ENCODE results near the gene ISG20L2.

ISG20L2 gene, protein sequence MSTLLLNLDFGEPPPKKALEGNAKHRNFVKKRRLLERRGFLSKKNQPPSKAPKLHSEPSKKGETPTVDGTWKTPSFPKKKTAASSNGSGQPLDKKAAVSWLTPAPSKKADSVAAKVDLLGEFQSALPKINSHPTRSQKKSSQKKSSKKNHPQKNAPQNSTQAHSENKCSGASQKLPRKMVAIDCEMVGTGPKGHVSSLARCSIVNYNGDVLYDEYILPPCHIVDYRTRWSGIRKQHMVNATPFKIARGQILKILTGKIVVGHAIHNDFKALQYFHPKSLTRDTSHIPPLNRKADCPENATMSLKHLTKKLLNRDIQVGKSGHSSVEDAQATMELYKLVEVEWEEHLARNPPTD

DNA sequence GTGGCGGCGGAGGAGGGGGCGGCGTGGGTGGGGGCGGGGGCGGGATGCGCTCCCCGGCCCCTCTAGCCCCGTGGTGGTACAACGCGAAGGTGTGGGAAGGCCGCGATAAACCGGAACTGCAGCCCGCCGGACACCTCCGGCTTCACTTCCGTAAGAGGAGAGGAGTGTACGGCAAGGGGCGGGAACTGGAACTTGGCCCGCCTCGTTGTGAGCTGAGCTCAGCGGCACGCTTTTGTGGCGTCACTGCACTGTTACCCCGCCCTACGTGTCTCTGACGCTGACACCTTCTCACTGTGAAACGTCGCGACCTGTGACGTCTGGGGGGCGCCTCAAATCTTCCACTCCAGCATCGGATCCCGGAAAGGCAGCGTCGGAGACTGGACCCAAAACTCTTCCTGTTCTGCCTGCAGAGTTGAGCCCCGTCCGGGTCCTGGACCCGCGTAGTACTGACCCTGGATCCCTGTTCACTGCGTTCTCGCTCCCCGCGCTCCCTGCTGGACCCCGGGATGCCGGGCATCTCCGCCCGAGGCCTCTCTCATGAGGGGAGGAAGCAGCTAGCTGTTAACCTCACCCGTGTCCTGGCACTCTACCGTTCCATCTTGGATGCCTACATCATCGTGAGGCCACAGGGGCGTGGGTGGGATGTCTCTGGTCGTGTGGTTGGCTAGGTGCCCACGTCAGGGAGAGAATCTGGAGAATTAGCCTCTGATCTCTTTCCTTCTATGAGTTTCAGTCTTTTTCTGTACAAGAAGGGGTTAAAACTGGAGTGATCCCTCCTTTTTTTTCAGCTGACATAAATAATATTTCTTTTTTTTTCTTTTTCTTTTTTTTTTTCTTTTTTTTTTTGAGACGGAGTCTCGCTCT, at the start of gene ISG20L2:
Gene ISG20L2 (minus strand): TSS at position 168 of the 864 bp plus-strand sequence. CDS start 1,114 bp downstream, outside the sequence.
- no peaks in the 10 kb centered on the region for H3K27me3 ChIP-seq (ENCODE audit: insufficient read depth, insufficient read length)
- H3K4me3 ChIP-seq (ENCODE audit: insufficient read length, low read depth): peak within 1 kb of the TSS; percentile 99
- DNase-seq (ENCODE audit: low read depth, low spot score): peak; percentile 98
- no peaks in the 10 kb centered on the region for H3K9me3 ChIP-seq (ENCODE audit: insufficient read depth, low read length)
- H3K36me3 ChIP-seq (ENCODE audit: insufficient read depth, insufficient read length, low read length): peaks cover 70% of the 10 kb centered on the region
- peak within 1 kb of the TSS; percentile 100 for H3K9ac ChIP-seq (ENCODE audit: insufficient read length, low read depth)
- TF ChIP-seq SUZ12 (IDR thresholded peaks at IDR 0.05; ENCODE audit: extremely low read depth, insufficient read depth, insufficient read length) (no peak), ZNF274 (IDR thresholded peaks at IDR 0.05; ENCODE audit: low read depth, low read length) (no peak), YY1 (IDR thresholded peaks at IDR 0.05; ENCODE audit: insufficient read depth, insufficient read length) (no peak)
- peaks cover 15% of the 10 kb centered on the region for H3K4me1 ChIP-seq (ENCODE audit: insufficient read depth, insufficient read length)

DNA sequence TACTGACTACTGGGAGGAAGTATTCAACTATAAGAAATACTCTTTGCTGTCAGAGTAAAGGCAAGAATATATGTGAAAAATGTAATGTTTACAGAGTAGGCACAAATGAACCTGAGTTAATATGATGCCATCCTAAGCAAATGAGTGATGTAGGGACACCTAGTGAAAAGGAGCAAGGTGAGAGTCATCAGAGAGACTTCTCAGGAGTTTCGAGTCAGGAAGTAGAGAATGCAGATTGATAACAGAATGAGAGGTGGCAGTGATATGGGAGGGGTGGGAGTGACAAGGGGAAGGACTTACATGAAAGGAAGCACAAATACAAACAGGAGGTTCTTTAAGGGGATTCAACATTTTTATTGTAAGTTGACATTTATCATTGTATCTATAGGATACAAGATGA, 49.0 kb upstream of the ISG20L2 start:
- Histone ChIP-seq H3K9me3 (ENCODE audit: insufficient read depth, low read length) (no peaks in the 10 kb centered on the region), H3K4me1 (ENCODE audit: insufficient read depth, insufficient read length) (no peaks in the 10 kb centered on the region), H3K27me3 (ENCODE audit: insufficient read depth, insufficient read length) (no peaks in the 10 kb centered on the region), H3K36me3 (ENCODE audit: insufficient read depth, insufficient read length, low read length) (peaks cover 45% of the 10 kb centered on the region), H3K4me3 (ENCODE audit: insufficient read length, low read depth) (no peak overlapping the region), H3K9ac (ENCODE audit: insufficient read length, low read depth) (no peak overlapping the region)
- no peak for DNase-seq (ENCODE audit: low read depth, low spot score)
- no peak for TF ChIP-seq SUZ12 (IDR thresholded peaks at IDR 0.05; ENCODE audit: extremely low read depth, insufficient read depth, insufficient read length)
- no peak for TF ChIP-seq ZNF274 (IDR thresholded peaks at IDR 0.05; ENCODE audit: low read depth, low read length)
- TF ChIP-seq YY1 (IDR thresholded peaks at IDR 0.05; ENCODE audit: insufficient read depth, insufficient read length): no peak

DNA sequence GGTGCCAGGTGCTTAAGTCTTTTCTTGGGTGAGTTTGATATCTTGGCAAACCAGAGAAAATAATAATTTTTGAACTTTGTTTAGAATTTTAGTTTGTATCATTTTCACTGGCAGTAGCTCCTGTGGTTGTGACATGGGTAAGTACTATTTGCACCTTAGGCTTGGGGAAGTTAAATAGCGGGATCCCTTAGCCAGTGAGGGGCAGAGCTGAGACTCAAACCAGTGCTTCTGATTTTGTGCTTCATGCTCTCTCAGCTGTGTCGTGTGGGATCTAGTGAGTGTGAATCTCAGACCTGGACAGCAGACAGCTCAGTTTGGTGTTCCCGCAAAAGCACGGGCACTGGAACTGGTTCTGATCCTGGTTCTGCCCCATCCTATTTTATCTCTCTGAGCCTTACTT, 48.4 kb upstream of the ISG20L2 start:
- TF ChIP-seq YY1 (IDR thresholded peaks at IDR 0.05; ENCODE audit: insufficient read depth, insufficient read length) (no peak), ZNF274 (IDR thresholded peaks at IDR 0.05; ENCODE audit: low read depth, low read length) (no peak), SUZ12 (IDR thresholded peaks at IDR 0.05; ENCODE audit: extremely low read depth, insufficient read depth, insufficient read length) (no peak)
- DNase-seq (ENCODE audit: low read depth, low spot score): no peak
- peaks cover 45% of the 10 kb centered on the region for H3K36me3 ChIP-seq (ENCODE audit: insufficient read depth, insufficient read length, low read length)
- H3K9me3 ChIP-seq (ENCODE audit: insufficient read depth, low read length): no peaks in the 10 kb centered on the region
- no peaks in the 10 kb centered on the region for H3K4me1 ChIP-seq (ENCODE audit: insufficient read depth, insufficient read length)
- H3K27me3 ChIP-seq (ENCODE audit: insufficient read depth, insufficient read length): no peaks in the 10 kb centered on the region
- H3K4me3 ChIP-seq (ENCODE audit: insufficient read length, low read depth): no peak overlapping the region
- H3K9ac ChIP-seq (ENCODE audit: insufficient read length, low read depth): no peak overlapping the region

DNA sequence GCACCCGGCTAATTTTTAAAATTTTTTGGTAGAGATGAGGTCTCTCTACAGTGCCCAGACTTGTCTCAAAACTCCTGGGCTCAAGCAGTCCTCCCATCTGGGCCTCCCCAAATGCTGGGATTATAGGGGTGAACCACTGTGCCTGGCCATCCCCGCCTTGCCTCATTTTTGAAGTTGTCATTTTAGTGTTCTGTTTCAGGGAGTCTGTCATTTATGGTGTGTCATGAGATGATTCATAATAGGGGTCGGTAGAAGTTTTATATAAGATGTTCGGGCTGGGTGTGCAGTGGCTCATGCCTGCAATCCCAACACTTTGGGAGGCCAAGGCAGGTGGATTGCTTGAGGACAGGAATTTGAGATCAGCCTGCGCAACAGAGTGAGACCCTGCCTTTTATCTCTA, 47.2 kb upstream of the ISG20L2 start:
- H3K4me3 ChIP-seq (ENCODE audit: insufficient read length, low read depth): no peak overlapping the region
- no peaks in the 10 kb centered on the region for H3K27me3 ChIP-seq (ENCODE audit: insufficient read depth, insufficient read length)
- peaks cover 45% of the 10 kb centered on the region for H3K36me3 ChIP-seq (ENCODE audit: insufficient read depth, insufficient read length, low read length)
- no peak overlapping the region for H3K9ac ChIP-seq (ENCODE audit: insufficient read length, low read depth)
- H3K4me1 ChIP-seq (ENCODE audit: insufficient read depth, insufficient read length): no peaks in the 10 kb centered on the region
- no peaks in the 10 kb centered on the region for H3K9me3 ChIP-seq (ENCODE audit: insufficient read depth, low read length)
- DNase-seq (ENCODE audit: low read depth, low spot score): no peak
- TF ChIP-seq YY1 (IDR thresholded peaks at IDR 0.05; ENCODE audit: insufficient read depth, insufficient read length) (no peak), ZNF274 (IDR thresholded peaks at IDR 0.05; ENCODE audit: low read depth, low read length) (no peak), SUZ12 (IDR thresholded peaks at IDR 0.05; ENCODE audit: extremely low read depth, insufficient read depth, insufficient read length) (no peak)

DNA sequence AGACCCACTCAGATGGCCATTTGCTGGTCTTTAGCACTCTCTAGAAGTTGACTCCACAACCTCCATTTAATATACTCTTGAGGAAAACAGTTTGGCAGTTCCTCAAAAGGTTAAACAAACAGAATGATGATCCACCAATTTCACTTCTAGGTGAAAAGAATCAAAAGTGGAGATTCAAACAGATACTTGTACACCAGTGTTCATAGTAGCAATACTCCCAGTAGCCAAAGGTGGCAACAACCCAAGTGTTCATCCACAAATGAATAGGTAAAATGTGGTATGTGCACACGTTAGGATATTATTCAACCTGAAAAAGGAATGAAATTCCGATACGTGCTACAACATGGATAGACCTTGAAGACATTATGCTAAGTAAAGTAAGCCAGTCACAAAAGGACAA, 45.0 kb upstream of the ISG20L2 start:
- H3K4me3 ChIP-seq (ENCODE audit: insufficient read length, low read depth): no peak overlapping the region
- TF ChIP-seq SUZ12 (IDR thresholded peaks at IDR 0.05; ENCODE audit: extremely low read depth, insufficient read depth, insufficient read length) (no peak), ZNF274 (IDR thresholded peaks at IDR 0.05; ENCODE audit: low read depth, low read length) (no peak), YY1 (IDR thresholded peaks at IDR 0.05; ENCODE audit: insufficient read depth, insufficient read length) (no peak)
- DNase-seq (ENCODE audit: low read depth, low spot score): no peak
- H3K9ac ChIP-seq (ENCODE audit: insufficient read length, low read depth): no peak overlapping the region
- H3K27me3 ChIP-seq (ENCODE audit: insufficient read depth, insufficient read length): no peaks in the 10 kb centered on the region
- no peaks in the 10 kb centered on the region for H3K9me3 ChIP-seq (ENCODE audit: insufficient read depth, low read length)
- H3K36me3 ChIP-seq (ENCODE audit: insufficient read depth, insufficient read length, low read length): peaks cover 63% of the 10 kb centered on the region
- H3K4me1 ChIP-seq (ENCODE audit: insufficient read depth, insufficient read length): peaks cover 2% of the 10 kb centered on the region

DNA sequence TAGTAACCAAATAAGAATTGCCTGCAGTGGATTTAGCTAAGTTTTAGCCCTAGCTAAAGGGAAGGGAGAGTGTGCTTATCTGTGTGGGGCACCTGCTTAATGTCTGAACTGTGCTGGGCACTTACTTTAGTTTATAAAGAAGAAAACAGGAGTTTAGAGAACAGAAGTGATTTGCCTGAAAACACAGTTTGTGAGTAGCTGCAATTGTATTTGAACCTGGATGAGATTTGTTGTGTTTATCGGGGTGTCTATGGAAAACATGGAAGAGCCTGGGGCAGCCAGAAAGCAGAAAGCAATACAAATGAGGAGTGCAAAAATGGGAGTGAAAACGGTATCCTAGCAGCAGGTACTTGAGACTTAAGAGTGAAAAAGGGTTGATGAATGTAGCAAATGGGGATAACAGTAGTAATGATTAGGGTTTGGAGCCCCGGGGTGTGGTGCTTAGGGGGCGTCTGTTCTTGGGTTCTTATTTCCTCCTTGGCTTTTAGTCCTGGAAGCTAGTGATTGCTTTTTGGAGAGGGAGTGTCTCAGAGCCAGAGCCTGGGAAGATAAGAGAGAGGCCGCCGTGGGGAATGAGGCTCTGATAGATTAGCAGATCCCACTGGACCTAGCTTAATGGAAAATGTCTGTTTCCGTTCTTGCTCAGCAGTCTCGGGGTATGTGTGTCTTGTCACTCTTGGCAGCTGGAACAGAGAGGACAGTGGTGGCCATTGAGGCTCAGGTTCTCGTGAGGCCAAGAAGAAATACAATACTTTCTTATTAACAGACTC, 44.3 kb upstream of the ISG20L2 start:
- TF ChIP-seq YY1 (IDR thresholded peaks at IDR 0.05; ENCODE audit: insufficient read depth, insufficient read length): no peak
- TF ChIP-seq ZNF274 (IDR thresholded peaks at IDR 0.05; ENCODE audit: low read depth, low read length): no peak
- no peak for TF ChIP-seq SUZ12 (IDR thresholded peaks at IDR 0.05; ENCODE audit: extremely low read depth, insufficient read depth, insufficient read length)
- peaks cover 66% of the 10 kb centered on the region for H3K36me3 ChIP-seq (ENCODE audit: insufficient read depth, insufficient read length, low read length)
- no peak overlapping the region for H3K4me3 ChIP-seq (ENCODE audit: insufficient read length, low read depth)
- H3K4me1 ChIP-seq (ENCODE audit: insufficient read depth, insufficient read length): peaks cover 2% of the 10 kb centered on the region
- H3K27me3 ChIP-seq (ENCODE audit: insufficient read depth, insufficient read length): no peaks in the 10 kb centered on the region
- no peak for DNase-seq (ENCODE audit: low read depth, low spot score)
- no peaks in the 10 kb centered on the region for H3K9me3 ChIP-seq (ENCODE audit: insufficient read depth, low read length)
- H3K9ac ChIP-seq (ENCODE audit: insufficient read length, low read depth): no peak overlapping the region
